Endothelial cell of umbilical vein (primary cell): ENCODE results near the gene HAUS3. TPM values are rescaled to one million over a fixed set of nuclear protein-coding genes. Genes with fewer than 3 reads are reported as not detected.

Source experiments
- BruUV-seq: library from RNA; stranded (reverse); fragments of 400-500 nt; replicated peaks from 2 replicates; lab custom pipeline; 2021; lab: Mats Ljungman, UMichigan
- CTCF ChIA-PET: fragments of 300-600, 350-600 bp; sonication (Branson Sonifier 250); formaldehyde crosslinking; loops from one replicate; lab custom pipeline; 2021; ENCODE audit warnings: antibody characterized with exemption, inconsistent platforms; lab: Charles Lee
- POLR2A ChIA-PET: fragments of 300-600, 350-600 bp; sonication (Branson Sonifier 250); formaldehyde crosslinking; loops from one replicate; lab custom pipeline; 2021; ENCODE audit warnings: antibody characterized with exemption, inconsistent platforms; lab: Charles Lee
- DNase-seq: peaks from one replicate; pipeline ENCODE4 v3.0.0-alpha.2; 2011; ENCODE audit warnings: low read depth, low spot score
- FAIRE-seq: peaks from 2 replicates; lab custom pipeline; 2011; peaks lifted over from hg19 to GRCh38; lab: Jason Lieb, UNC
- H2AFZ ChIP-seq: 2 replicates; pipeline ENCODE4 v1.6.0; 2012; ENCODE audit warnings: low read depth, low read length, control low read depth, inconsistent platforms
- H3K27ac ChIP-seq: 2 replicates; pipeline ENCODE4 v1.5.1; 2011; ENCODE audit warnings: low read depth, mild to moderate bottlenecking, control low read depth, low read length, moderate library complexity; ENCODE audit not compliant: insufficient read depth
- H3K27me3 ChIP-seq, 2 experiments: 2 replicates each; pipeline versions ENCODE4 v1.6.0 to v1.6.1; 2011; ENCODE audit warnings: low read length in 2 of 2, mixed read lengths in 1 of 2; ENCODE audit not compliant: control insufficient read depth in 2 of 2, insufficient read depth in 2 of 2
- H3K36me3 ChIP-seq, 2 experiments: 2 replicates in 1 of 2; 3 replicates in 1 of 2; pipeline ENCODE4 v1.5.1; 2011; ENCODE audit warnings: low read length in 2 of 2, mild to moderate bottlenecking in 1 of 2, moderate library complexity in 1 of 2; ENCODE audit not compliant: control insufficient read depth in 2 of 2, insufficient read depth in 2 of 2; ENCODE audit errors: extremely low read depth in 1 of 2
- H3K4me1 ChIP-seq: 3 replicates; pipeline ENCODE4 v1.5.1; 2011; ENCODE audit warnings: mild to moderate bottlenecking, low read length; ENCODE audit not compliant: control insufficient read depth, insufficient read depth; ENCODE audit errors: extremely low read depth
- H3K4me2 ChIP-seq: 2 replicates; pipeline ENCODE4 v1.6.1; 2011; ENCODE audit warnings: low read length, control low read depth, mixed read lengths; ENCODE audit not compliant: insufficient read depth
- H3K4me3 ChIP-seq, 3 experiments: fragments of 200-600 bp in 1 of 3; sonication (generic), shearing (Covaris generic) in 1 of 3; replicated peaks in 1 of 3; 2 replicates each; pipeline ENCODE4 v1.5.1; 2011 to 2016; ENCODE audit warnings: control low read depth in 3 of 3, low read length in 3 of 3, mild to moderate bottlenecking in 2 of 3, inconsistent platforms in 1 of 3, low read depth in 1 of 3, moderate library complexity in 1 of 3; ENCODE audit not compliant: insufficient read depth in 1 of 3
- H3K79me2 ChIP-seq: 2 replicates; pipeline ENCODE4 v1.6.0; 2012; ENCODE audit warnings: low read length, inconsistent platforms; ENCODE audit not compliant: control insufficient read depth, insufficient read depth
- H3K9ac ChIP-seq: replicated peaks from 2 replicates; pipeline ENCODE3; 2011; ENCODE audit warnings: low read length, control low read depth; ENCODE audit not compliant: insufficient read depth; ENCODE audit errors: extremely low read depth
- H3K9me1 ChIP-seq: replicated peaks from 3 replicates; pipeline ENCODE4 v1.6.0; 2011; ENCODE audit warnings: mild to moderate bottlenecking, low read length; ENCODE audit not compliant: control insufficient read depth, insufficient read depth; ENCODE audit errors: extremely low read depth
- H3K9me3 ChIP-seq: replicated peaks from 2 replicates; pipeline ENCODE4 v1.5.1; 2012; ENCODE audit warnings: low read length, inconsistent platforms; ENCODE audit not compliant: control insufficient read depth, insufficient read depth
- H4K20me1 ChIP-seq: replicated peaks from 2 replicates; pipeline ENCODE3; 2011; ENCODE audit warnings: mild to moderate bottlenecking, low read length; ENCODE audit not compliant: control insufficient read depth, insufficient read depth; ENCODE audit errors: extremely low read depth
- CTCF ChIP-seq, 2 donors: IDR thresholded peaks; 1 replicate in 1 of 2; 2 replicates in 1 of 2; pipeline ENCODE4 v1.5.1; 2011; ENCODE audit warnings: low read length in 2 of 2, mild to moderate bottlenecking in 2 of 2, moderate library complexity in 2 of 2, control low read depth in 1 of 2, inconsistent platforms in 1 of 2, low read depth in 1 of 2; ENCODE audit not compliant: insufficient read depth in 1 of 2; ENCODE audit errors: extremely low read depth in 1 of 2
- EZH2 ChIP-seq: IDR thresholded peaks from 2 replicates; pipeline ENCODE4 v1.6.1; 2012; ENCODE audit warnings: borderline replicate concordance, low read depth, mild to moderate bottlenecking, moderate library complexity, low read length, inconsistent platforms; ENCODE audit not compliant: severe bottlenecking
- FOS ChIP-seq: IDR thresholded peaks from 2 replicates; pipeline ENCODE4 v1.6.1; 2011; ENCODE audit warnings: mild to moderate bottlenecking, low read length, moderate library complexity, borderline replicate concordance; ENCODE audit not compliant: insufficient read depth
- GATA2 ChIP-seq: IDR thresholded peaks from 2 replicates; pipeline ENCODE4 v1.7.0; 2011; ENCODE audit warnings: low read depth, mild to moderate bottlenecking, moderate library complexity, mixed read lengths, low read length; ENCODE audit not compliant: insufficient read length, insufficient read depth
- JUN ChIP-seq: IDR thresholded peaks from 2 replicates; pipeline ENCODE4 v1.6.1; 2011; ENCODE audit warnings: borderline replicate concordance, low read depth; ENCODE audit not compliant: insufficient read length, insufficient read depth
- MAX ChIP-seq: IDR thresholded peaks from 2 replicates; pipeline ENCODE4 v1.6.1; 2011; ENCODE audit not compliant: insufficient read depth, insufficient read length
- MYC ChIP-seq: IDR thresholded peaks from one replicate; pipeline ENCODE4 v1.6.1; 2011; ENCODE audit warnings: mild to moderate bottlenecking, low read depth, low read length
- POLR2A ChIP-seq: IDR thresholded peaks from 2 replicates; pipeline ENCODE4 v1.6.1; 2012; ENCODE audit warnings: low read depth, mild to moderate bottlenecking, control low read depth, low read length
- POLR2AphosphoS5 ChIP-seq: IDR thresholded peaks from 2 replicates; pipeline ENCODE4 v1.6.1; 2012; ENCODE audit warnings: low read depth, mild to moderate bottlenecking, control low read depth, low read length, moderate library complexity; ENCODE audit not compliant: insufficient read depth
- dilution Hi-C: fragments of 300-500 bp; cut with MboI; formaldehyde crosslinking; loops from one replicate; pipeline ENCODE4 v1.15.0; 2019; ENCODE audit warnings: low sequenced_read_pairs; ENCODE audit not compliant: extremely low pct_ligation_motif_present
- intact Hi-C: fragments of 100-400 bp; cut with micrococcal nuclease; formaldehyde crosslinking; loops from one replicate; pipeline ENCODE4 v1.10.0; 2022
- polyA plus RNA-seq, 4 experiments: library from polyadenylated mRNA; depleted of rRNA in 3 of 4; stranded (reverse) in 3 of 4; unstranded in 1 of 4; fragments of >200 nt; gene quantifications; 2 replicates each; pipeline versions ENCODE4 v1.2.1 to v1.2.3, GENCODE V29; 2011 to 2012; ENCODE audit warnings: missing spikeins in 1 of 4
- total RNA-seq: library from RNA; stranded (reverse); gene quantifications from 2 replicates; pipeline ENCODE4 v1.2.3, GENCODE V29; 2021

Gene HAUS3
- total and polyA plus RNA-seq, 2 donors (not counting 3 experiments of a cell fraction or from before 2014, with no cell fraction given), result 4.4 to 15.9 TPM

- no peak overlapping the region for H3K4me3 ChIP-seq
- H3K9me1 ChIP-seq, result no peaks in the 10 kb centered on the region
- H3K9me3 ChIP-seq, result no peaks in the 10 kb centered on the region
- H3K27me3 ChIP-seq, result no peaks in the 10 kb centered on the region
- no peak overlapping the region for H3K9ac ChIP-seq
- no peak for FAIRE-seq
- BruUV-seq, result no TSS peak
- H4K20me1 ChIP-seq, result no peaks in the 10 kb centered on the region
- no peak for TF ChIP-seq POLR2A
- TF ChIP-seq JUN, result no peak
- TF ChIP-seq CTCF (IDR thresholded peaks at IDR 0.05; ENCODE audit: extremely low read depth in 1 of 2, insufficient read depth in 1 of 2, low read depth in 1 of 2, low read length in 2 of 2), result no peak
- no peak for TF ChIP-seq MYC
- no peak for TF ChIP-seq MAX
- no peak for TF ChIP-seq POLR2AphosphoS5
- no peak for TF ChIP-seq EZH2
- no peak for TF ChIP-seq FOS
- TF ChIP-seq GATA2, result no peak
- no peaks in the 10 kb centered on the region for H3K79me2 ChIP-seq
- no peak overlapping the region for H3K4me2 ChIP-seq
- dilution Hi-C loops (no loop called here), intact Hi-C loops (no loop called here)
- H3K4me1 ChIP-seq, result no peaks in the 10 kb centered on the region
- H3K36me3 ChIP-seq, result no peaks in the 10 kb centered on the region
- H2AFZ ChIP-seq, result no peak overlapping the region
- no peak overlapping the region for H3K27ac ChIP-seq
- POLR2A ChIA-PET, result no interaction called here
- CTCF ChIA-PET, result no interaction called here
- DNase-seq, result no peak
Measured at GRCh38 chr4:2182994-2183393, 58.9 kb downstream of the HAUS3 start.
